Mesothelial cell of epicardium (in vitro differentiated cells): ENCODE data around the gene FITM1. TPM values are rescaled to one million over a fixed set of nuclear protein-coding genes. Genes with fewer than 3 reads are reported as not detected.

Experiments used
- DNase-seq, 2 experiments: peaks; one replicate each; pipeline ENCODE4 v3.0.0; 2021; ENCODE audit warnings: low spot score in 2 of 2; ENCODE audit not compliant: unreplicated experiment in 2 of 2
- H3K27ac Mint-ChIP-seq: 2 replicates; pipeline ENCODE4 v1.8.0; 2021; ENCODE audit warnings: mixed read lengths
- H3K27me3 Mint-ChIP-seq: 2 replicates; pipeline ENCODE4 v1.8.0; 2021; ENCODE audit warnings: low read depth, mixed read lengths
- H3K36me3 Mint-ChIP-seq: 2 replicates; pipeline ENCODE4 v1.8.0; 2021; ENCODE audit warnings: mixed read lengths
- H3K4me1 Mint-ChIP-seq: 2 replicates; pipeline ENCODE4 v1.8.0; 2021; ENCODE audit warnings: mixed read lengths
- H3K4me3 Mint-ChIP-seq: 2 replicates; pipeline ENCODE4 v1.8.0; 2021; ENCODE audit warnings: mild to moderate bottlenecking, moderate library complexity, mixed read lengths
- H3K9me3 Mint-ChIP-seq: 2 replicates; pipeline ENCODE4 v1.8.0; 2021; ENCODE audit warnings: mixed read lengths
- total RNA-seq: library from RNA; stranded (reverse); gene quantifications from 3 replicates; pipeline ENCODE4 v1.2.1, GENCODE V29; 2021
- TF ChIP-seq, protein P1 (sequence below): fragments of 200-600 bp; sonication (generic); IDR thresholded peaks from one replicate; pipeline ENCODE4 v1.5.0; 2021; ENCODE audit warnings: antibody characterized with exemption; ENCODE audit not compliant: unreplicated experiment

The FITM1 gene
- total RNA-seq, 1 donor from 2014 or later, result 1.5 TPM

GRCh38 chr14:24172871-24173281 is 42.4 kb downstream of the FITM1 start:
- H3K27me3 Mint-ChIP-seq, result no peaks in the 10 kb centered on the region
- DNase-seq, result no peak

GRCh38 chr14:24176599-24176998 is 46.1 kb downstream of the FITM1 start:
- Mint-ChIP-seq H3K36me3 (peaks cover 26% of the 10 kb centered on the region), H3K27ac (peak overlapping the region; percentile 82)
- TF ChIP-seq, protein P1, sequence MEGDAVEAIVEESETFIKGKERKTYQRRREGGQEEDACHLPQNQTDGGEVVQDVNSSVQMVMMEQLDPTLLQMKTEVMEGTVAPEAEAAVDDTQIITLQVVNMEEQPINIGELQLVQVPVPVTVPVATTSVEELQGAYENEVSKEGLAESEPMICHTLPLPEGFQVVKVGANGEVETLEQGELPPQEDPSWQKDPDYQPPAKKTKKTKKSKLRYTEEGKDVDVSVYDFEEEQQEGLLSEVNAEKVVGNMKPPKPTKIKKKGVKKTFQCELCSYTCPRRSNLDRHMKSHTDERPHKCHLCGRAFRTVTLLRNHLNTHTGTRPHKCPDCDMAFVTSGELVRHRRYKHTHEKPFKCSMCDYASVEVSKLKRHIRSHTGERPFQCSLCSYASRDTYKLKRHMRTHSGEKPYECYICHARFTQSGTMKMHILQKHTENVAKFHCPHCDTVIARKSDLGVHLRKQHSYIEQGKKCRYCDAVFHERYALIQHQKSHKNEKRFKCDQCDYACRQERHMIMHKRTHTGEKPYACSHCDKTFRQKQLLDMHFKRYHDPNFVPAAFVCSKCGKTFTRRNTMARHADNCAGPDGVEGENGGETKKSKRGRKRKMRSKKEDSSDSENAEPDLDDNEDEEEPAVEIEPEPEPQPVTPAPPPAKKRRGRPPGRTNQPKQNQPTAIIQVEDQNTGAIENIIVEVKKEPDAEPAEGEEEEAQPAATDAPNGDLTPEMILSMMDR, result no peak

More at GRCh38 chr14:24172871-24173281, 42.4 kb downstream of the FITM1 start:
- Mint-ChIP-seq H3K9me3 (no peaks in the 10 kb centered on the region), H3K4me3 (peak overlapping the region; percentile 83), H3K4me1 (peaks cover 50% of the 10 kb centered on the region), H3K27ac (peak overlapping the region; percentile 94), H3K36me3 (peaks cover 25% of the 10 kb centered on the region)
- TF ChIP-seq, protein P1, result no peak

DNA sequence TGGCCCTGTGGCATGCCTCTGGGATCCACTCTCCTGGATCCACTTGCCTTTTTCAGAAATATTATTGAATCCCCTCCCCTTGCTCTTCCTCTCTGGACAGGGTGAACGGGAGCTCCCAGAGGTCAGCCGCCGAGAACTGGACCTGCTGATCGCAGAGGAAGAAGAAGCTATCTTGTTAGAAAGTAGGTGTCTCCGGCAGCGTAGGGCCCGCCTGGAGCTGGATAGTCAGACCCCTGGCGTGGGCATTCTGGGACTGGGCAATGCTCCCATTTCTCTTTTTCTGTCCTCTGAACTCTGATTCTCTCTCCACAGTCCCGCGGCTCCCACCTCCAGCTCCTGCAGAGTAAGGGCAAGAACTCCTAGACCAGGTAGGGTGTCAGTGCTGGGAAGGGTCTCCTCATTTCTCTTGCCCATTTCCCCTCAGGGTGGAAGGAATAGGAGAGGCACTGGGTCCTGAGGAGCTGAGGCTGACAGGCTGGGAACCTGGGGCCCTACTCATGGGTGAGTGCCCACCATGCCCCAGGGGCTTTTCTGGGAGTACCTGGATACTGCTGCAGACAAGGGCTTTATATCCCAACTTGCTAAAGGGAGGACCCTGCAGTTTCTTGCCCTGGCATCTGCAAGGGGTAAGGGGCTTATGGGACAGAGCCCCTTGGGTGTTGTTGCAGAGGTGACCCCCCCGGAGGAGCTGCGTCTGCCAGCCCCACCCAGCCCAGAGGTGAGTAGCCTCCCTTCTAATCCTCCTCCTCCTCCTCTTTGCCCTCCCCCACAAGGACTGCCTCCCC is 46.8 kb downstream of the FITM1 start:
- Mint-ChIP-seq H3K27me3 (no peaks in the 10 kb centered on the region), H3K27ac (peak overlapping the region; percentile 82), H3K4me3 (peak overlapping the region; percentile 30)

More at GRCh38 chr14:24176599-24176998, 46.1 kb downstream of the FITM1 start:
- no peak for DNase-seq
- H3K4me3 Mint-ChIP-seq, result no peak overlapping the region
- no peaks in the 10 kb centered on the region for H3K27me3 Mint-ChIP-seq
- no peaks in the 10 kb centered on the region for H3K9me3 Mint-ChIP-seq
- peaks cover 47% of the 10 kb centered on the region for H3K4me1 Mint-ChIP-seq

GRCh38 chr14:24177891-24178290 is 47.4 kb downstream of the FITM1 start:
- peaks cover 39% of the 10 kb centered on the region for H3K4me1 Mint-ChIP-seq
- H3K9me3 Mint-ChIP-seq, result no peaks in the 10 kb centered on the region
- H3K36me3 Mint-ChIP-seq, result peaks cover 26% of the 10 kb centered on the region
- TF ChIP-seq, protein P1, result no peak
- no peak overlapping the region for H3K4me3 Mint-ChIP-seq
- no peaks in the 10 kb centered on the region for H3K27me3 Mint-ChIP-seq
- H3K27ac Mint-ChIP-seq, result peak overlapping the region; percentile 59
- no peak for DNase-seq

More for the DNA sequence above, 46.8 kb downstream of the FITM1 start:
- TF ChIP-seq, protein P1, result no peak
- peaks cover 43% of the 10 kb centered on the region for H3K4me1 Mint-ChIP-seq
- no peaks in the 10 kb centered on the region for H3K9me3 Mint-ChIP-seq
- peaks cover 26% of the 10 kb centered on the region for H3K36me3 Mint-ChIP-seq
- DNase-seq, result no peak

DNA sequence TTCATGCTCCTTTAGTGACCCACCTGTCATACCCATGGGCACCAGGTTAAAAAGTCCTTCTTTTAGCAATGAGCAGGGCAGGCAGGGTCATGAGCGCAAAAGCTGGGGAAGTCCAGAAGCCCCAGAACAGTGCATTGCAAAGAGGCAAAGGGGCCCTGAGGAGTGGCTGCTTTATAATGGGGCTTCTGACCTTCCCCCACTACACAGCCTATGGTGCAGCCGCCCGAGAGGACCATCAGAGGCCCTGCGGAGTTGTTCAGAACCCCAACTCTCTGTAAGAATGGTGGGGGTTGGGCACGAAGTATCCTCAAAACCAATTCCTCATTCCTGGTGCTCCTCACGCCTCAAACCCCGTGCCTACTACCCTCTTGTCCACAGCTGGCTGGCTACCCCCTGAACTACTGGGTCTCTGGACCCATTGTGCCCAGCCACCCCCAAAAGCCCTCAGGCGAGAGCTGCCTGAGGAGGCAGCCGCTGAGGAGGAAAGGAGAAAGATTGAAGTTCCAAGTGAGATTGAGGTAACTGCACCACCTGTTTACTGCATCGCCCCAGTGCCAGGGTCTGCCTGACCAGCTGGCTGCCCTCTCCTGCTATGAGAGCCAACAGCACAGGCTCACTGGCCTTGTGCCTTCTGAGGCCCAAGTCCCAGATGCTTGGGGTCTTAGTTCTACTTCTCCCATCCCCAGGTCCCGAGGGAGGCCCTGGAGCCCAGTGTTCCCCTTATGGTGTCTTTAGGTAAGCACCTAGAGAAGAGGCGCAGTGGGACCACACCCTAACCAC is 48.1 kb downstream of the FITM1 start:
- no peaks in the 10 kb centered on the region for H3K9me3 Mint-ChIP-seq
- H3K27me3 Mint-ChIP-seq, result no peaks in the 10 kb centered on the region
- H3K36me3 Mint-ChIP-seq, result peaks cover 30% of the 10 kb centered on the region
- TF ChIP-seq, protein P1, result no peak
- no peak overlapping the region for H3K4me3 Mint-ChIP-seq
- peak overlapping the region; percentile 66 for H3K27ac Mint-ChIP-seq
- no peak for DNase-seq
- H3K4me1 Mint-ChIP-seq, result peaks cover 32% of the 10 kb centered on the region
